H1 (cell line): Measurements from ENCODE around the gene GPT2. TPM values are rescaled to one million over a fixed set of nuclear protein-coding genes. Genes with fewer than 3 reads are reported as not detected.

ENCODE experiments used
- CTCF ChIA-PET: fragments of 300-600 bp; sonication (Branson Sonifier 250); formaldehyde crosslinking; loops from one replicate; lab custom pipeline; 2021; ENCODE audit not compliant: partially characterized antibody; lab: Charles Lee
- POLR2A ChIA-PET: fragments of 300-600 bp; sonication (Branson Sonifier 250); formaldehyde crosslinking; loops from one replicate; lab custom pipeline; 2021; ENCODE audit warnings: inconsistent platforms; ENCODE audit not compliant: partially characterized antibody; lab: Charles Lee
- DNase-seq, 2 experiments: peaks; one replicate each; pipeline versions ENCODE4 v3.0.0 to v3.0.0-alpha.2; 2010 to 2022; ENCODE audit warnings: low spot score in 2 of 2, low read depth in 1 of 2, mixed read lengths in 1 of 2
- FAIRE-seq: peaks from 2 replicates; lab custom pipeline; 2011; peaks lifted over from hg19 to GRCh38; lab: Jason Lieb, UNC
- H2AFZ ChIP-seq: 2 replicates; pipeline ENCODE4 v1.8.1; 2012; ENCODE audit warnings: low read length, inconsistent platforms
- H2AK5ac ChIP-seq: 2 replicates; pipeline ENCODE4 v1.6.1; 2013; ENCODE audit warnings: low read depth, low read length
- H2BK120ac ChIP-seq: replicated peaks from 2 replicates; pipeline ENCODE3; 2013; ENCODE audit warnings: low read depth, low read length, inconsistent platforms
- H2BK12ac ChIP-seq: 2 replicates; pipeline ENCODE4 v1.6.1; 2013; ENCODE audit warnings: low read depth, low read length
- H2BK15ac ChIP-seq: 2 replicates; pipeline ENCODE4 v1.6.1; 2013; ENCODE audit warnings: low read length
- H2BK20ac ChIP-seq: 2 replicates; pipeline ENCODE4 v1.6.1; 2013; ENCODE audit warnings: low read length
- H2BK5ac ChIP-seq: 2 replicates; pipeline ENCODE4 v1.6.1; 2013; ENCODE audit warnings: low read depth, low read length
- H3K14ac ChIP-seq: 2 replicates; pipeline ENCODE4 v1.6.1; 2013; ENCODE audit warnings: inconsistent platforms; ENCODE audit not compliant: insufficient read length
- H3K18ac ChIP-seq: 2 replicates; pipeline ENCODE4 v1.6.1; 2013; ENCODE audit warnings: low read length; ENCODE audit errors: extremely low read depth
- H3K23ac ChIP-seq: 2 replicates; pipeline ENCODE4 v1.6.1; 2013; ENCODE audit warnings: inconsistent platforms; ENCODE audit not compliant: insufficient read length
- H3K23me2 ChIP-seq: 2 replicates; pipeline ENCODE4 v1.6.1; 2013; ENCODE audit warnings: low read depth, low read length
- H3K27ac ChIP-seq: 2 replicates; pipeline ENCODE4 v1.6.1; 2011; ENCODE audit warnings: low read depth, low read length, inconsistent platforms
- H3K27me3 ChIP-seq, 4 experiments: replicated peaks in 1 of 4; 1 replicate in 1 of 4; 2 replicates in 3 of 4; pipeline versions ENCODE4 v1.6.1 to v1.8.1; 2011 to 2013; ENCODE audit warnings: low read length in 3 of 4, mild to moderate bottlenecking in 3 of 4, inconsistent platforms in 2 of 4, mixed read lengths in 2 of 4, moderate library complexity in 1 of 4; ENCODE audit not compliant: control insufficient read depth in 3 of 4, insufficient read depth in 3 of 4; ENCODE audit errors: extremely low read depth in 1 of 4
- H3K36me3 ChIP-seq, 4 experiments: 2 replicates each; pipeline versions ENCODE4 v1.6.1 to v1.8.1; 2011 to 2013; ENCODE audit warnings: mild to moderate bottlenecking in 4 of 4, low read length in 3 of 4, moderate library complexity in 2 of 4, control low read depth in 1 of 4, inconsistent platforms in 1 of 4; ENCODE audit not compliant: insufficient read depth in 4 of 4, control insufficient read depth in 2 of 4
- H3K4ac ChIP-seq: replicated peaks from 2 replicates; pipeline ENCODE3; 2013; ENCODE audit warnings: low read length, low read depth, mixed read lengths, inconsistent platforms; ENCODE audit not compliant: insufficient read length
- H3K4me1 ChIP-seq, 4 experiments: replicated peaks in 1 of 4; 1 replicate in 1 of 4; 2 replicates in 3 of 4; pipeline versions ENCODE4 v1.6.1 to v1.8.1; 2011 to 2013; ENCODE audit warnings: low read length in 3 of 4, inconsistent platforms in 2 of 4, mixed read lengths in 1 of 4; ENCODE audit not compliant: insufficient read depth in 4 of 4, control insufficient read depth in 3 of 4
- H3K4me2 ChIP-seq, 2 experiments: 2 replicates each; pipeline versions ENCODE4 v1.6.1 to v1.8.1; 2011 to 2013; ENCODE audit warnings: low read depth in 2 of 2, low read length in 2 of 2, control low read depth in 1 of 2, inconsistent platforms in 1 of 2, mild to moderate bottlenecking in 1 of 2; ENCODE audit not compliant: insufficient read depth in 1 of 2
- H3K4me3 ChIP-seq, 4 experiments: fragments of 200-600, 300-600 bp in 1 of 4; sonication (generic), shearing (Covaris generic), sonication (Bioruptor Twin) in 1 of 4; 2 replicates each; pipeline versions ENCODE4 v1.5.1 to v1.8.1; 2011 to 2016; ENCODE audit warnings: low read length in 4 of 4, low read depth in 3 of 4, control low read depth in 2 of 4, inconsistent platforms in 2 of 4, mild to moderate bottlenecking in 2 of 4, mixed read lengths in 1 of 4, moderate library complexity in 1 of 4; ENCODE audit not compliant: insufficient read depth in 2 of 4; ENCODE audit errors: extremely low read depth in 1 of 4
- H3K56ac ChIP-seq: replicated peaks from 2 replicates; pipeline ENCODE3; 2013; ENCODE audit warnings: low read depth, mild to moderate bottlenecking, mixed read lengths, low read length, inconsistent platforms; ENCODE audit not compliant: insufficient read length
- H3K79me1 ChIP-seq: 2 replicates; pipeline ENCODE4 v1.6.1; 2013; ENCODE audit warnings: low read depth, low read length, control low read depth
- H3K79me2 ChIP-seq, 2 experiments: 2 replicates each; pipeline versions ENCODE4 v1.6.1 to v1.8.1; 2012 to 2013; ENCODE audit warnings: low read length in 2 of 2, mild to moderate bottlenecking in 2 of 2, inconsistent platforms in 1 of 2; ENCODE audit not compliant: insufficient read depth in 2 of 2, control insufficient read depth in 1 of 2
- H3K9ac ChIP-seq, 4 experiments: replicated peaks in 1 of 4; 1 replicate in 1 of 4; 2 replicates in 3 of 4; pipeline versions ENCODE4 v1.6.1 to v1.8.1; 2011 to 2013; ENCODE audit warnings: low read depth in 3 of 4, low read length in 3 of 4, control low read depth in 2 of 4, mild to moderate bottlenecking in 2 of 4, moderate library complexity in 2 of 4, inconsistent platforms in 1 of 4; ENCODE audit errors: extremely low read depth in 1 of 4
- H3K9me3 ChIP-seq, 2 experiments: 2 replicates each; pipeline versions ENCODE4 v1.6.1 to v1.8.1; 2012 to 2013; ENCODE audit warnings: mild to moderate bottlenecking in 2 of 2, moderate library complexity in 2 of 2, control low read depth in 1 of 2, inconsistent platforms in 1 of 2, low read depth in 1 of 2, low read length in 1 of 2, mixed read lengths in 1 of 2; ENCODE audit not compliant: insufficient read depth in 2 of 2
- H4K20me1 ChIP-seq, 2 experiments: replicated peaks in 1 of 2; 2 replicates each; pipeline versions ENCODE3 to v1.8.1; 2011 to 2013; ENCODE audit warnings: inconsistent platforms in 2 of 2, low read length in 2 of 2, mild to moderate bottlenecking in 1 of 2; ENCODE audit not compliant: insufficient read depth in 2 of 2, control insufficient read depth in 1 of 2
- H4K5ac ChIP-seq: 2 replicates; pipeline ENCODE4 v1.6.1; 2013; ENCODE audit warnings: low read length, low read depth, mixed read lengths, inconsistent platforms; ENCODE audit not compliant: insufficient read length
- H4K8ac ChIP-seq: 2 replicates; pipeline ENCODE4 v1.8.0; 2013; ENCODE audit warnings: mild to moderate bottlenecking, moderate library complexity, low read length, inconsistent platforms; ENCODE audit not compliant: insufficient read depth; ENCODE audit errors: extremely low read depth
- H4K91ac ChIP-seq: replicated peaks from 2 replicates; pipeline ENCODE3; 2013; ENCODE audit warnings: low read length, mixed read lengths, inconsistent platforms; ENCODE audit not compliant: insufficient read length
- BACH1 ChIP-seq: IDR thresholded peaks from 2 replicates; pipeline ENCODE4 v1.6.1; 2012; ENCODE audit warnings: low read length, improper control_type of control experiment
- CHD2 ChIP-seq: IDR thresholded peaks from 2 replicates; pipeline ENCODE4 v1.6.1; 2012; ENCODE audit warnings: low read length, improper control_type of control experiment
- CTBP2 ChIP-seq: IDR thresholded peaks from 2 replicates; pipeline ENCODE4 v1.7.0; 2011; ENCODE audit warnings: borderline replicate concordance, mild to moderate bottlenecking, moderate library complexity, mixed read lengths, low read length; ENCODE audit not compliant: insufficient read depth, insufficient read length
- EP300 ChIP-seq, 2 experiments: IDR thresholded peaks; 1 replicate in 1 of 2; 2 replicates in 1 of 2; pipeline ENCODE4 v1.6.1; 2011 to 2012; ENCODE audit warnings: low read depth in 2 of 2, low read length in 2 of 2, mild to moderate bottlenecking in 2 of 2, borderline replicate concordance in 1 of 2, inconsistent platforms in 1 of 2, moderate library complexity in 1 of 2
- JUN ChIP-seq: IDR thresholded peaks from 2 replicates; pipeline ENCODE4 v1.6.1; 2011; ENCODE audit warnings: low read depth, mild to moderate bottlenecking, improper control_type of control experiment, low read length
- PHF8 ChIP-seq: fragments of 200-600 bp; sonication (generic); conservative IDR thresholded peaks from 2 replicates; pipeline ENCODE4 v1.7.1; 2012; ENCODE audit warnings: low read depth, mild to moderate bottlenecking, inconsistent platforms, low read length, moderate library complexity
- RAD21 ChIP-seq, 2 experiments: IDR thresholded peaks in 1 of 2; conservative IDR thresholded peaks in 1 of 2; 2 replicates each; pipeline ENCODE4 v1.6.1; 2011; ENCODE audit warnings: low read depth in 2 of 2, low read length in 2 of 2, improper control_type of control experiment in 1 of 2, inconsistent platforms in 1 of 2, mild to moderate bottlenecking in 1 of 2, moderate library complexity in 1 of 2
- RNF2 ChIP-seq: fragments of 200-900, 300-1000 bp; sonication (generic); IDR thresholded peaks from 2 replicates; pipeline ENCODE4 v1.7.1; 2016; ENCODE audit warnings: borderline replicate concordance, low read depth, mild to moderate bottlenecking, antibody characterized with exemption, low read length; ENCODE audit not compliant: poor library complexity, severe bottlenecking; ENCODE audit errors: missing control alignments
- SIN3A ChIP-seq, 2 experiments: IDR thresholded peaks in 1 of 2; conservative IDR thresholded peaks in 1 of 2; 2 replicates each; pipeline ENCODE4 v1.6.1; 2011 to 2012; ENCODE audit warnings: low read length in 2 of 2, improper control_type of control experiment in 1 of 2, low read depth in 1 of 2, mild to moderate bottlenecking in 1 of 2
- SIX5 ChIP-seq: IDR thresholded peaks from 2 replicates; pipeline ENCODE4 v1.6.1; 2011; ENCODE audit warnings: mild to moderate bottlenecking, low read depth, low read length
- TBP ChIP-seq: IDR thresholded peaks from 2 replicates; pipeline ENCODE4 v1.6.1; 2011; ENCODE audit warnings: low read depth, low read length, improper control_type of control experiment
- WGBS, 2 experiments: shearing (Covaris generic) in 1 of 2; methylation state at CpG; one replicate each; pipeline versions ENCODE4 v1.1.6 to v1.1.7; 2013 to 2015; ENCODE audit warnings: low lambda C conversion rate in 2 of 2, mixed read lengths in 2 of 2, inconsistent platforms in 1 of 2, low coverage in 1 of 2, missing lambda C conversion rate in 1 of 2; ENCODE audit not compliant: insufficient replicate concordance in 2 of 2, insufficient coverage in 1 of 2, insufficient read length in 1 of 2; ENCODE audit errors: extremely low coverage in 1 of 2, missing lambda C conversion rate in 1 of 2; 5-methylcytosine and 5-hydroxymethylcytosine counted together
- polyA plus RNA-seq, 7 experiments: library from polyadenylated mRNA; depleted of rRNA in 3 of 7; stranded (reverse) in 5 of 7; unstranded in 2 of 7; fragments of >200 nt in 5 of 7; fragments of 200-250 nt in 2 of 7; gene quantifications; 1 replicate in 5 of 7; 2 replicates in 1 of 7; 4 replicates in 1 of 7; pipeline versions ENCODE4 v1.2.1 to v1.2.3, GENCODE V29; 2011 to 2013; ENCODE audit warnings: missing spikeins in 2 of 7, mixed read lengths in 2 of 7
- total RNA-seq: library from RNA; stranded (reverse); fragmentation: NEBNext Ultra II Directional; extraction: Animal tissue kit (Norgen Biotek cat#: 25700); gene quantifications from 2 replicates; pipeline ENCODE4 v1.2.1, GENCODE V29; 2021

The GPT2 gene
- total and polyA plus RNA-seq, 2 of the 8 experiments (the other 6 are each of a cell fraction or from before 2014, with no cell fraction given), result 71.6 to 94.1 TPM

- Histone ChIP-seq H3K9me3 (no peaks in the 10 kb centered on the region), H3K14ac (no peak overlapping the region), H3K56ac (no peak overlapping the region), H3K4me2 (peak overlapping the region; percentile 81 to 84), H3K27me3 (no peaks in the 10 kb centered on the region), H2BK120ac (no peak overlapping the region), H2BK12ac (peak overlapping the region; percentile 100), H4K8ac (peak overlapping the region; percentile 94; the same call in 1 of the 2 replicates), H2AK5ac (peak overlapping the region; percentile 99), H3K79me1 (peaks cover 11% of the 10 kb centered on the region; the same call in 1 of the 2 replicates), H3K9ac (peak overlapping the region in 3 of 4 experiments; percentile 73 to 93 (median 82); a peak in 6 of 7 replicates), H2BK20ac (peak overlapping the region; percentile 32; the same call in 1 of the 2 replicates), H4K5ac (peak overlapping the region; percentile 16), H4K20me1 (peaks cover 9 to 13% of the 10 kb centered on the region in 2 experiments), H3K23me2 (peaks cover 13% of the 10 kb centered on the region; the same call in 1 of the 2 replicates), H3K36me3 (peaks cover 0 to 26% (median 6%) of the 10 kb centered on the region in 4 experiments; a peak in 3 of 8 replicates), H3K4me3 (peak overlapping the region; percentile 39 to 95 (median 70)), H3K18ac (peak overlapping the region; percentile 97), H3K79me2 (peaks cover 0 to 39% of the 10 kb centered on the region in 2 experiments), H3K4ac (no peak overlapping the region), H3K4me1 (peaks cover 8 to 31% (median 18%) of the 10 kb centered on the region in 4 experiments), H2AFZ (no peak overlapping the region), H3K27ac (peak overlapping the region; percentile 79), H2BK15ac (peak overlapping the region; percentile 75; the same call in 1 of the 2 replicates), H3K23ac (no peak overlapping the region), H4K91ac (peak overlapping the region; percentile 86), H2BK5ac (peak overlapping the region; percentile 99)
- WGBS, 2 experiments, result 43% methylated on average over 10 of the region's 10 CpGs; no CpG with 5 or more reads in 1 of the 2 experiments
- ChIA-PET POLR2A (interaction anchor here (0.6 to 13.8 kb wide), 13 partner anchors 8 to 1482 kb away, joined by 3 to 580 read pairs (median 15); partner anchors contain the start of gene ORC6), CTCF (interaction anchor here (0.6 to 5.7 kb wide), 4 partner anchors 24 to 103 kb away, joined by 3 to 25 read pairs (median 12); no protein-coding TSS in a partner anchor)
- DNase-seq (no peak), FAIRE-seq (no peak)
- TF ChIP-seq SIX5, result no peak
- no peak for TF ChIP-seq CTBP2
- no peak for TF ChIP-seq RAD21 (IDR thresholded peaks at IDR 0.05 in 1 of 2, conservative IDR thresholded peaks at IDR 0.05 in 1 of 2; ENCODE audit: low read depth in 2 of 2, low read length in 2 of 2)
- TF ChIP-seq PHF8, result no peak
- no peak for TF ChIP-seq CHD2
- no peak for TF ChIP-seq RNF2
- no peak for TF ChIP-seq EP300 (IDR thresholded peaks at IDR 0.05; ENCODE audit: borderline replicate concordance in 1 of 2, low read depth in 2 of 2, low read length in 2 of 2)
- TF ChIP-seq SIN3A (conservative IDR thresholded peaks at IDR 0.05 in 1 of 2, IDR thresholded peaks at IDR 0.05 in 1 of 2; ENCODE audit: low read depth in 1 of 2, low read length in 2 of 2), result no peak
- no peak for TF ChIP-seq BACH1
- TF ChIP-seq TBP, result no peak
- TF ChIP-seq JUN, result no peak
Measured at GRCh38 chr16:46883353-46883689, 841 bp upstream of the GPT2 start.
